HG03571 (cell line): Measurements from ENCODE around the gene GIMD1.
"Not testable (repeated sequence)": the region's sequence is repeated elsewhere in the genome, so short reads cannot be mapped to it uniquely, and the experiment has no call there.

Experiments used
- ATAC-seq: cut with Tn5 transposase; IDR thresholded peaks from one replicate; pipeline ENCODE4 v1.9.1; 2021; ENCODE audit not compliant: unreplicated experiment

Gene GIMD1

GRCh38 chr4:106368678-106369077 lies at the start of gene GIMD1:
Gene GIMD1 (minus strand): TSS chr4:106368778. CDS start chr4:106367435, 1,343 bp downstream.
- no peak for ATAC-seq

GRCh38 chr4:106414366-106414765 lies 45.8 kb upstream of the GIMD1 start:
- ATAC-seq: no peak

- ATAC-seq: no peak
Observed at GRCh38 chr4:106409901-106410889, 41.6 kb upstream of the GIMD1 start.

GRCh38 chr4:106408004-106408403 lies 39.4 kb upstream of the GIMD1 start:
- not testable (repeated sequence) for ATAC-seq

- ATAC-seq: no peak
Observed at GRCh38 chr4:106401157-106401556, 32.6 kb upstream of the GIMD1 start.

GRCh38 chr4:106398898-106399297 lies 30.3 kb upstream of the GIMD1 start:
- not testable (repeated sequence) for ATAC-seq

GRCh38 chr4:106395582-106395981 lies 27.0 kb upstream of the GIMD1 start:
- ATAC-seq: no peak

- ATAC-seq: no peak
Observed at GRCh38 chr4:106385853-106386393, 17.3 kb upstream of the GIMD1 start.

- no peak for ATAC-seq
Observed at GRCh38 chr4:106384878-106385277, 16.3 kb upstream of the GIMD1 start.

- ATAC-seq: no peak
Observed at GRCh38 chr4:106380179-106380578, 11.6 kb upstream of the GIMD1 start.

- ATAC-seq: no peak
Observed at GRCh38 chr4:106373026-106373425, 4.4 kb upstream of the GIMD1 start.

GRCh38 chr4:106371161-106371560 lies 2.6 kb upstream of the GIMD1 start:
- no peak for ATAC-seq

GRCh38 chr4:106370214-106370613 lies 1.6 kb upstream of the GIMD1 start:
- no peak for ATAC-seq

- ATAC-seq: peak; percentile 58
Observed at GRCh38 chr4:106369456-106370060, 980 bp upstream of the GIMD1 start.

- no peak for ATAC-seq
Observed at GRCh38 chr4:106367072-106367471, 1.5 kb downstream of the GIMD1 start.

GRCh38 chr4:106366026-106366425 lies 2.6 kb downstream of the GIMD1 start:
- ATAC-seq: no peak

- ATAC-seq: no peak
Observed at GRCh38 chr4:106365613-106366012, 3.0 kb downstream of the GIMD1 start.

GRCh38 chr4:106364282-106364681 lies 4.3 kb downstream of the GIMD1 start:
- no peak for ATAC-seq

- ATAC-seq: no peak
Observed at GRCh38 chr4:106362086-106362825, 6.3 kb downstream of the GIMD1 start.

GRCh38 chr4:106358899-106359298 lies 9.7 kb downstream of the GIMD1 start:
- no peak for ATAC-seq

GRCh38 chr4:106355193-106355592 lies 13.4 kb downstream of the GIMD1 start:
- ATAC-seq: no peak
